ENCODE measurements around the gene ACTL10. TPM values are rescaled to one million over a fixed set of nuclear protein-coding genes. Genes with fewer than 3 reads are reported as not detected.

The ACTL10 gene
- total RNA-seq, 2 experiments from 2014 or later = 5.6 to 11.7 TPM

- peaks cover 5% of the 10 kb centered on the region; the same call in 1 of the 2 replicates for H3K79me2 ChIP-seq (ENCODE audit: insufficient read depth, low read depth, low read length)
- H3K9me2 ChIP-seq (ENCODE audit: insufficient read depth, low read length) = no peaks in the 10 kb centered on the region
- ChIA-PET POLR2A (interaction anchor here (0.6 to 1.8 kb wide), 7 partner anchors 18 to 252 kb away, joined by 3 to 6 read pairs (median 4); partner anchors contain the start of gene SNTA1), CTCF (ENCODE audit: unreplicated experiment) (interaction anchor here (0.6 to 2.9 kb wide), 3 partner anchors 13 to 221 kb away, joined by 3 to 16 read pairs (median 4); no protein-coding TSS in a partner anchor)
- H4K20me1 ChIP-seq (ENCODE audit: insufficient read depth, low read length) = 0 out of 2 replicates have a peak, but pooled peaks cover 5% of the 10 kb centered on the region
- H3K36me3 ChIP-seq (ENCODE audit: insufficient read depth, low read length) = peaks cover 35% of the 10 kb centered on the region; the same call in 1 of the 2 replicates
- H3K4me2 ChIP-seq (ENCODE audit: low read length) = peak overlapping the region; percentile 93
- TF ChIP-seq EZH2phosphoT487 (IDR thresholded peaks at IDR 0.05; ENCODE audit: borderline replicate concordance, low read depth, low read length) = no peak
- TF ChIP-seq, protein P1, sequence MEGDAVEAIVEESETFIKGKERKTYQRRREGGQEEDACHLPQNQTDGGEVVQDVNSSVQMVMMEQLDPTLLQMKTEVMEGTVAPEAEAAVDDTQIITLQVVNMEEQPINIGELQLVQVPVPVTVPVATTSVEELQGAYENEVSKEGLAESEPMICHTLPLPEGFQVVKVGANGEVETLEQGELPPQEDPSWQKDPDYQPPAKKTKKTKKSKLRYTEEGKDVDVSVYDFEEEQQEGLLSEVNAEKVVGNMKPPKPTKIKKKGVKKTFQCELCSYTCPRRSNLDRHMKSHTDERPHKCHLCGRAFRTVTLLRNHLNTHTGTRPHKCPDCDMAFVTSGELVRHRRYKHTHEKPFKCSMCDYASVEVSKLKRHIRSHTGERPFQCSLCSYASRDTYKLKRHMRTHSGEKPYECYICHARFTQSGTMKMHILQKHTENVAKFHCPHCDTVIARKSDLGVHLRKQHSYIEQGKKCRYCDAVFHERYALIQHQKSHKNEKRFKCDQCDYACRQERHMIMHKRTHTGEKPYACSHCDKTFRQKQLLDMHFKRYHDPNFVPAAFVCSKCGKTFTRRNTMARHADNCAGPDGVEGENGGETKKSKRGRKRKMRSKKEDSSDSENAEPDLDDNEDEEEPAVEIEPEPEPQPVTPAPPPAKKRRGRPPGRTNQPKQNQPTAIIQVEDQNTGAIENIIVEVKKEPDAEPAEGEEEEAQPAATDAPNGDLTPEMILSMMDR (conservative IDR thresholded peaks at IDR 0.05; ENCODE audit: low read length) = no peak
- H3K9me3 ChIP-seq (ENCODE audit: low read length) = no peaks in the 10 kb centered on the region
- DNase-seq (ENCODE audit: low spot score) = peak; percentile 54
- peak overlapping the region; percentile 8; the same call in 1 of the 2 replicates for H2AFZ ChIP-seq (ENCODE audit: low read length)
- no TSS peak for BruUV-seq (replicated peaks)
- intact Hi-C loops (cut with micrococcal nuclease; ENCODE audit: unreplicated experiment) = loop anchor here (2.0 to 5.0 kb wide), 2 partner anchors 64 to 265 kb away; partner anchors contain the start of genes CDK5RAP1 and ZNF341
- H3K4me3 ChIP-seq (ENCODE audit: low read depth, low read length, poor library complexity, severe bottlenecking) = peak overlapping the region; percentile 77
- H3K4me1 ChIP-seq (ENCODE audit: insufficient read depth, low read length, poor library complexity, severe bottlenecking) = peaks cover 70% of the 10 kb centered on the region
- H3K27ac ChIP-seq (ENCODE audit: low read depth, low read length, poor library complexity, severe bottlenecking) = peak overlapping the region; percentile 79
Measured at GRCh38 chr20:33667245-33667675, 517 bp downstream of the ACTL10 start.

GRCh38 chr20:33667676-33668465, 1.1 kb downstream of the ACTL10 start:
- peaks cover 73% of the 10 kb centered on the region for H3K4me1 ChIP-seq (ENCODE audit: insufficient read depth, low read length, poor library complexity, severe bottlenecking)
- 0 out of 2 replicates have a peak, but pooled peaks cover 5% of the 10 kb centered on the region for H4K20me1 ChIP-seq (ENCODE audit: insufficient read depth, low read length)
- CTCF ChIA-PET (ENCODE audit: unreplicated experiment) = interaction anchor here (0.6 to 2.9 kb wide), 6 partner anchors 12 to 253 kb away, joined by 3 to 16 read pairs (median 4); no protein-coding TSS in a partner anchor
- POLR2A ChIA-PET = interaction anchor here (0.6 to 2.2 kb wide), 8 partner anchors 12 to 253 kb away, joined by 3 to 8 read pairs (median 4); partner anchors contain the start of gene SNTA1
- intact Hi-C loops (cut with micrococcal nuclease; ENCODE audit: unreplicated experiment) = loop anchor here (2.0 to 5.0 kb wide), 2 partner anchors 63 to 266 kb away; partner anchors contain the start of genes CDK5RAP1 and ZNF341
- peak overlapping the region; percentile 93 for H3K4me2 ChIP-seq (ENCODE audit: low read length)
- TF ChIP-seq, protein P1 (conservative IDR thresholded peaks at IDR 0.05; ENCODE audit: low read length) = peak; percentile 90
- no peak for TF ChIP-seq EZH2phosphoT487 (IDR thresholded peaks at IDR 0.05; ENCODE audit: borderline replicate concordance, low read depth, low read length)
- H2AFZ ChIP-seq (ENCODE audit: low read length) = peak overlapping the region; percentile 8; the same call in 1 of the 2 replicates
- no TSS peak for BruUV-seq (replicated peaks)
- no peaks in the 10 kb centered on the region for H3K9me3 ChIP-seq (ENCODE audit: low read length)
- H3K36me3 ChIP-seq (ENCODE audit: insufficient read depth, low read length) = peaks cover 35% of the 10 kb centered on the region; the same call in 1 of the 2 replicates
- peaks cover 6% of the 10 kb centered on the region; the same call in 1 of the 2 replicates for H3K79me2 ChIP-seq (ENCODE audit: insufficient read depth, low read depth, low read length)
- peak overlapping the region; percentile 77 for H3K4me3 ChIP-seq (ENCODE audit: low read depth, low read length, poor library complexity, severe bottlenecking)
- peak overlapping the region; percentile 79 for H3K27ac ChIP-seq (ENCODE audit: low read depth, low read length, poor library complexity, severe bottlenecking)
- no peaks in the 10 kb centered on the region for H3K9me2 ChIP-seq (ENCODE audit: insufficient read depth, low read length)
- peak; percentile 88 for DNase-seq (ENCODE audit: low spot score)
